GM19372 (cell line): ENCODE data around the gene GMPR2.
A peak's percentile ranks its signal among the peaks of the same experiment; 100 is the strongest.

ENCODE experiments used
- ATAC-seq: cut with Tn5 transposase; IDR thresholded peaks from one replicate; pipeline ENCODE4 v1.9.1; 2021; ENCODE audit warnings: mild to moderate bottlenecking, low read depth, moderate library complexity; ENCODE audit not compliant: unreplicated experiment

The GMPR2 gene

GRCh38 chr14:24232645-24233537, at the start of gene GMPR2:
GMPR2 (plus strand) TSS chr14:24232929; CDS start chr14:24233254, 325 bp downstream.
- ATAC-seq = peak; percentile 56

- no peak for ATAC-seq
Observed at GRCh38 chr14:24183014-24183481, 49.7 kb upstream of the GMPR2 start.

- ATAC-seq = no peak
Observed at GRCh38 chr14:24184104-24184970, 48.4 kb upstream of the GMPR2 start.

- ATAC-seq = no peak
Observed at GRCh38 chr14:24185026-24185425, 47.7 kb upstream of the GMPR2 start.

GRCh38 chr14:24185741-24186140, 47.0 kb upstream of the GMPR2 start:
- no peak for ATAC-seq

GRCh38 chr14:24186831-24187538, 45.7 kb upstream of the GMPR2 start:
- ATAC-seq = no peak

- no peak for ATAC-seq
Observed at GRCh38 chr14:24187539-24187915, 45.2 kb upstream of the GMPR2 start.

- peak; percentile 97 for ATAC-seq
Observed at GRCh38 chr14:24188251-24189058, 44.3 kb upstream of the GMPR2 start, which contains the start of gene IPO4. IPO4 (minus strand) TSS chr14:24188816; CDS start chr14:24188787, 29 bp downstream.

- no peak for ATAC-seq
Observed at GRCh38 chr14:24189059-24189375, 43.7 kb upstream of the GMPR2 start.

- no peak for ATAC-seq
Observed at GRCh38 chr14:24189460-24189859, 43.3 kb upstream of the GMPR2 start.

- no peak for ATAC-seq
Observed at GRCh38 chr14:24190416-24190815, 42.3 kb upstream of the GMPR2 start.

GRCh38 chr14:24192933-24193332, 39.8 kb upstream of the GMPR2 start:
- no peak for ATAC-seq

- no peak for ATAC-seq
Observed at GRCh38 chr14:24194186-24194872, 38.4 kb upstream of the GMPR2 start.

GRCh38 chr14:24194873-24195185, 37.9 kb upstream of the GMPR2 start:
- ATAC-seq = no peak

- peak; percentile 88 for ATAC-seq
Observed at GRCh38 chr14:24195186-24196070, 37.3 kb upstream of the GMPR2 start, which contains the start of gene TM9SF1. TM9SF1 (minus strand) TSS chr14:24195441; CDS start chr14:24195019, 422 bp downstream.

- ATAC-seq = no peak
Observed at GRCh38 chr14:24196071-24197055, 36.4 kb upstream of the GMPR2 start.

GRCh38 chr14:24197056-24197450, 35.7 kb upstream of the GMPR2 start:
- no peak for ATAC-seq
